ENCODE measurements around the gene RTN4IP1.

DNA sequence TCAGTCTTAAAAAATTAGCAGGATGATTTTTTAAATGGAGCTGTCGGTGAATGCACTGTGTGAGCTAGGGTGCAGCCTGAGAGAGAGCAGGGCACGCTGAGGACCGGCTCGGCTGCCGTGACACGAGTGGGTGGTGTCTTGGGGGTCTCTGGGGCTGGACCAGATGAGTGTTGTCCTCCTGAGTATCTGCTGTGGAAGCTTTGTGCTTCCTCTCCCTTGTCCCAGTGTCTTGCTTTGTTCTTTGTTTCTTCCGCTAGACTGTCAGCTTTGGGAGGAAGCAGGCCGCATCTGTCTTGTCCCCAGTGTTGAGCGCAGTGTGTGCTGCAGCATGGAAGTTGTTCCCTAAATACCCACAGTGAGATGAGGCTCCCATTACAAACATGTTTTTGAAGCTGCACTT, 89.4 kb downstream of the RTN4IP1 start:
- TF ChIP-seq, protein P1, sequence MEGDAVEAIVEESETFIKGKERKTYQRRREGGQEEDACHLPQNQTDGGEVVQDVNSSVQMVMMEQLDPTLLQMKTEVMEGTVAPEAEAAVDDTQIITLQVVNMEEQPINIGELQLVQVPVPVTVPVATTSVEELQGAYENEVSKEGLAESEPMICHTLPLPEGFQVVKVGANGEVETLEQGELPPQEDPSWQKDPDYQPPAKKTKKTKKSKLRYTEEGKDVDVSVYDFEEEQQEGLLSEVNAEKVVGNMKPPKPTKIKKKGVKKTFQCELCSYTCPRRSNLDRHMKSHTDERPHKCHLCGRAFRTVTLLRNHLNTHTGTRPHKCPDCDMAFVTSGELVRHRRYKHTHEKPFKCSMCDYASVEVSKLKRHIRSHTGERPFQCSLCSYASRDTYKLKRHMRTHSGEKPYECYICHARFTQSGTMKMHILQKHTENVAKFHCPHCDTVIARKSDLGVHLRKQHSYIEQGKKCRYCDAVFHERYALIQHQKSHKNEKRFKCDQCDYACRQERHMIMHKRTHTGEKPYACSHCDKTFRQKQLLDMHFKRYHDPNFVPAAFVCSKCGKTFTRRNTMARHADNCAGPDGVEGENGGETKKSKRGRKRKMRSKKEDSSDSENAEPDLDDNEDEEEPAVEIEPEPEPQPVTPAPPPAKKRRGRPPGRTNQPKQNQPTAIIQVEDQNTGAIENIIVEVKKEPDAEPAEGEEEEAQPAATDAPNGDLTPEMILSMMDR (conservative IDR thresholded peaks at IDR 0.05), result no peak
- TF ChIP-seq ZFX (IDR thresholded peaks at IDR 0.05), result no peak
